Parathyroid adenoma (tissue), 2 donors: ENCODE data around the gene RBBP8NL.

Experiments used
- H2AFZ ChIP-seq: fragments of 300-600 bp; sonication (generic); one replicate; pipeline ENCODE4 v1.7.0; 2017; ENCODE audit warnings: antibody characterized with exemption, mild to moderate bottlenecking
- H3K27ac ChIP-seq: fragments of 300-600 bp; sonication (generic); one replicate; pipeline ENCODE4 v1.7.0; 2017
- H3K27me3 ChIP-seq: fragments of 300-600 bp; sonication (generic); one replicate; pipeline ENCODE4 v1.7.0; 2017; ENCODE audit warnings: low read length; ENCODE audit not compliant: control insufficient read depth, insufficient read depth
- H3K36me3 ChIP-seq: fragments of 300-600 bp; sonication (generic); one replicate; pipeline ENCODE4 v1.7.0; 2017; ENCODE audit warnings: low read length; ENCODE audit not compliant: control insufficient read depth, insufficient read depth
- H3K4me1 ChIP-seq: fragments of 300-600 bp; sonication (generic); one replicate; pipeline ENCODE4 v1.7.0; 2017; ENCODE audit warnings: control low read depth
- H3K4me2 ChIP-seq: fragments of 300-600 bp; sonication (generic); one replicate; pipeline ENCODE4 v1.7.0; 2017; ENCODE audit warnings: low read length
- H3K4me3 ChIP-seq: fragments of 300-600 bp; sonication (generic); one replicate; pipeline ENCODE4 v1.7.0; 2017; ENCODE audit warnings: low read depth, low read length
- H3K79me2 ChIP-seq: fragments of 300-600 bp; sonication (generic); one replicate; pipeline ENCODE4 v1.7.0; 2017; ENCODE audit warnings: control low read depth
- H3K9ac ChIP-seq: fragments of 300-600 bp; sonication (generic); one replicate; pipeline ENCODE4 v1.7.0; 2017; ENCODE audit warnings: mild to moderate bottlenecking
- H3K9me3 ChIP-seq: fragments of 300-600 bp; sonication (generic); one replicate; pipeline ENCODE4 v1.7.0; 2017; ENCODE audit warnings: low read length; ENCODE audit not compliant: control insufficient read depth
- TF ChIP-seq, protein P1 (sequence below): fragments of 300-600 bp; sonication (generic); IDR thresholded peaks from one replicate; pipeline ENCODE4 v1.7.0; 2017; ENCODE audit warnings: antibody characterized with exemption, mild to moderate bottlenecking
- donor health status: primary hyperparathyroidism.

The RBBP8NL gene

DNA sequence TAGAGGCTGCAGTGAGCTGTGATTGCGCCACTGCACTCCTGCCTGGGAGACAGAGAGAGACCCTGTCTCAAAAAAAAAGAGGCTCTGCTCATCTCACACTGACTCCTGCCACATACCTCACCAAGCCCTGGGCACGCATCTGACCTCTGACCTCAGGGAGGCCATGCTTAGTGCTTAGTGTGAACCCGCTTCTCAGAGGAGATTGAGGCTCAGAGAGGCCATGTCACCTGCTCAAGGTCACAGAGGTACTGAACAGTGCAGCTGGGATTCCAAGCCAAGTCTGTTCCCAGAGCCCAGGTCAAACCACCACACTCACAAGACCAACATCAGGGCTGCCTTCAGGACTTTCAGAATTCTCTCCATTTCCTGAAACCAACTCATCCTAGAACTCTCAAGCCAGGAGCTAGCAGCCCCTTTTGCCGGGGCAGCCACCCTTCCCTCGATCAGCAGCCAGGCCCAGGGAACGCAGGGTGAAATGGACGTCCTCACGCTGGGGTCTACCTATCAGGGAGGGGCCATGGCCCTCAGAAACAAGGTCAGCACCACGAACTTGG, 23.1 kb downstream of the RBBP8NL start:
- no peak overlapping the region for H3K27ac ChIP-seq
- H3K36me3 ChIP-seq, result no peaks in the 10 kb centered on the region
- no peaks in the 10 kb centered on the region for H3K79me2 ChIP-seq
- no peak overlapping the region for H2AFZ ChIP-seq
- peaks cover 14% of the 10 kb centered on the region for H3K4me1 ChIP-seq
- TF ChIP-seq, protein P1, sequence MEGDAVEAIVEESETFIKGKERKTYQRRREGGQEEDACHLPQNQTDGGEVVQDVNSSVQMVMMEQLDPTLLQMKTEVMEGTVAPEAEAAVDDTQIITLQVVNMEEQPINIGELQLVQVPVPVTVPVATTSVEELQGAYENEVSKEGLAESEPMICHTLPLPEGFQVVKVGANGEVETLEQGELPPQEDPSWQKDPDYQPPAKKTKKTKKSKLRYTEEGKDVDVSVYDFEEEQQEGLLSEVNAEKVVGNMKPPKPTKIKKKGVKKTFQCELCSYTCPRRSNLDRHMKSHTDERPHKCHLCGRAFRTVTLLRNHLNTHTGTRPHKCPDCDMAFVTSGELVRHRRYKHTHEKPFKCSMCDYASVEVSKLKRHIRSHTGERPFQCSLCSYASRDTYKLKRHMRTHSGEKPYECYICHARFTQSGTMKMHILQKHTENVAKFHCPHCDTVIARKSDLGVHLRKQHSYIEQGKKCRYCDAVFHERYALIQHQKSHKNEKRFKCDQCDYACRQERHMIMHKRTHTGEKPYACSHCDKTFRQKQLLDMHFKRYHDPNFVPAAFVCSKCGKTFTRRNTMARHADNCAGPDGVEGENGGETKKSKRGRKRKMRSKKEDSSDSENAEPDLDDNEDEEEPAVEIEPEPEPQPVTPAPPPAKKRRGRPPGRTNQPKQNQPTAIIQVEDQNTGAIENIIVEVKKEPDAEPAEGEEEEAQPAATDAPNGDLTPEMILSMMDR, result no peak
- no peaks in the 10 kb centered on the region for H3K9me3 ChIP-seq
- no peaks in the 10 kb centered on the region for H3K27me3 ChIP-seq
- no peak overlapping the region for H3K4me2 ChIP-seq
- H3K9ac ChIP-seq, result no peak overlapping the region
- H3K4me3 ChIP-seq, result no peak overlapping the region

DNA sequence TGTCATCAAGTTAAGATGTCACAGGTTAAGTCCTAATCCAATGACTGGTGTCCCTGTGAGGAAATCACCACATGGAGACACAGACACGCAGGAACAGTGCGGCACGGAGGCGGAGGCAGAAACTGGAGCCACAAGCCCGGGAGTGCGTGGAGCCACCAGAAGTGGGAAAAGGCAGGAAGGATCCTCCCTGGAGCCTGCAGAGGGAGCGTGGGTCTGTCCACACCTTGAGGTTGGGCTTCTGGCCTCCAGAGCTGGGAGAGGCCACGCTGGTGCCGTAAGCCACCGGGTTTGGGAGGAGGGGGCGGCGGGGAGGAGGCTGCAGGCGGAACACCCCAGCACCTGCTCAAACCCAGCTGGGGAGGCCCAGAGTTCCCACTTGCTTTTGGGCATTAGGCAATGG, 24.0 kb downstream of the RBBP8NL start:
- H3K4me2 ChIP-seq, result no peak overlapping the region
- H3K9me3 ChIP-seq, result no peaks in the 10 kb centered on the region
- TF ChIP-seq, protein P1, result no peak
- peaks cover 14% of the 10 kb centered on the region for H3K4me1 ChIP-seq
- H3K9ac ChIP-seq, result no peak overlapping the region
- H3K36me3 ChIP-seq, result no peaks in the 10 kb centered on the region
- H3K27ac ChIP-seq, result no peak overlapping the region
- no peaks in the 10 kb centered on the region for H3K27me3 ChIP-seq
- H2AFZ ChIP-seq, result no peak overlapping the region
- H3K79me2 ChIP-seq, result no peaks in the 10 kb centered on the region
- H3K4me3 ChIP-seq, result no peak overlapping the region

- H3K36me3 ChIP-seq, result no peaks in the 10 kb centered on the region
These were observed 24.7 kb downstream of the RBBP8NL start for GRCh38 chr20:62402456-62403150.

DNA sequence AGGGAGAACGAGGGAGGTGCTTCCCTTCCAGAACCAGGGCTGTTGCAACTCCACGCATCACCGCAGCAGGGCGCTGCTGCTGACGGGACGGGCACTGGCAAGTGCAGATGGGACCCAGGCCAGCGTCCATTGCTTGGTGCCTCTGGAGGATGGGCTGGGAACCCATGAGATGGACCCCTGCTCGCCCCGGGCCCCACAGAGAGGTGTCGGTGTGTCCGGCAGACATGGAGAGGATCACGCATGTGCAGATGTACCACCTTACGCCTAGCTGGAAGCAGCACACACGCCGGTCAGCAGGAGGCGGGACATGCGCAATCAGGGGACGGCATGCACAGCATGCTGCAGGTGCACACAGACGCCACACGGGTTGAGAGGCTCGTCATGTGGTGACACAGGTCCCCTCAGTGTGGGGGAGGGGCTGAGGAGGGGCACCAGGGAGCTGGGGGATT, 26.0 kb downstream of the RBBP8NL start:
- no peak overlapping the region for H2AFZ ChIP-seq
- H3K4me3 ChIP-seq, result no peak overlapping the region
- peaks cover 3% of the 10 kb centered on the region for H3K79me2 ChIP-seq
- no peaks in the 10 kb centered on the region for H3K36me3 ChIP-seq
- H3K9me3 ChIP-seq, result no peaks in the 10 kb centered on the region
- H3K4me1 ChIP-seq, result peaks cover 9% of the 10 kb centered on the region
- H3K9ac ChIP-seq, result no peak overlapping the region
- no peaks in the 10 kb centered on the region for H3K27me3 ChIP-seq
- no peak overlapping the region for H3K27ac ChIP-seq
- TF ChIP-seq, protein P1, result no peak
- no peak overlapping the region for H3K4me2 ChIP-seq

More at GRCh38 chr20:62402456-62403150, 24.7 kb downstream of the RBBP8NL start:
- Histone ChIP-seq H3K27me3 (no peaks in the 10 kb centered on the region), H3K79me2 (no peaks in the 10 kb centered on the region), H3K4me1 (peaks cover 14% of the 10 kb centered on the region), H2AFZ (no peak overlapping the region), H3K4me2 (no peak overlapping the region), H3K9ac (no peak overlapping the region), H3K4me3 (no peak overlapping the region), H3K9me3 (no peaks in the 10 kb centered on the region), H3K27ac (no peak overlapping the region)
- TF ChIP-seq, protein P1, result no peak

DNA sequence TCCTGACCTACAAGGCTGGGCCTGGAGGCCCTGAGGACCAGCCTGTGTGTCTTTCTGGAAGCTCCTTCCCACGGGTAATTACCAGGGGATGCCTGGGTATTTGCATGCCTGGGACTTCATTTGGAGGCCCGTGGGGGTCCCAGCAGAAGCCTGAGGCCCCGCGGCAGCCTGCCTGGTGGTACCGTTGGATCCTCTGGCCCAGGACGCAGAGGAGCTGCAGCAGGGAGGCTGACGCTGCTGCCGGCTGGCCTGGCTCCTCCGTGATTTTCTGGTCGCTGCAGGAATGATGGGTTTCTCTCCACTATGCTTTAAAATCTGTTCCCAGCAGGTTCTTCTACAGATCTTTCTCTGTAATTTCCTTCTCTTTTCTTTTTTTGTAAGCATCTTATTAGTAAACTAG, 26.8 kb downstream of the RBBP8NL start:
- Histone ChIP-seq H3K36me3 (no peaks in the 10 kb centered on the region), H3K79me2 (peaks cover 5% of the 10 kb centered on the region), H3K4me1 (peaks cover 3% of the 10 kb centered on the region), H3K4me2 (no peak overlapping the region), H3K9ac (no peak overlapping the region), H2AFZ (no peak overlapping the region), H3K4me3 (no peak overlapping the region), H3K27ac (no peak overlapping the region), H3K9me3 (no peaks in the 10 kb centered on the region), H3K27me3 (no peaks in the 10 kb centered on the region)
- TF ChIP-seq, protein P1, result no peak
